Nephron progenitor cell (in vitro differentiated cells): Measurements from ENCODE around the gene ATP7A.
A peak's percentile ranks its signal among the peaks of the same experiment; 100 is the strongest.

Experiments
- DNase-seq: peaks from one replicate; pipeline ENCODE4 v3.0.0; 2021
- H3K27ac Mint-ChIP-seq: 2 replicates; pipeline ENCODE4 v1.8.0; 2021; ENCODE audit warnings: mild to moderate bottlenecking, moderate library complexity, mixed read lengths
- H3K27me3 Mint-ChIP-seq: 2 replicates; pipeline ENCODE4 v1.8.0; 2021; ENCODE audit warnings: mild to moderate bottlenecking, low read depth, mixed read lengths; ENCODE audit not compliant: poor library complexity
- H3K36me3 Mint-ChIP-seq: 2 replicates; pipeline ENCODE4 v1.8.0; 2021; ENCODE audit warnings: low read depth, mixed read lengths
- H3K4me1 Mint-ChIP-seq: 2 replicates; pipeline ENCODE4 v1.8.0; 2021; ENCODE audit warnings: mixed read lengths
- H3K4me3 Mint-ChIP-seq: 2 replicates; pipeline ENCODE4 v1.8.0; 2021; ENCODE audit warnings: mild to moderate bottlenecking, moderate library complexity, mixed read lengths
- H3K9me3 Mint-ChIP-seq: 2 replicates; pipeline ENCODE4 v1.8.0; 2021; ENCODE audit warnings: mild to moderate bottlenecking, moderate library complexity, mixed read lengths
- CTCF ChIP-seq: fragments of 200-600 bp; sonication (generic); IDR thresholded peaks from 2 replicates; pipeline ENCODE4 v1.5.0; 2021; ENCODE audit warnings: antibody characterized with exemption

Gene ATP7A

GRCh38 chrX:77961063-77961462, 50.6 kb downstream of the ATP7A start:
- H3K4me3 Mint-ChIP-seq: no peak overlapping the region
- no peaks in the 10 kb centered on the region for H3K27me3 Mint-ChIP-seq
- TF ChIP-seq CTCF: no peak
- H3K4me1 Mint-ChIP-seq: no peaks in the 10 kb centered on the region
- H3K27ac Mint-ChIP-seq: no peak overlapping the region
- peaks cover 56% of the 10 kb centered on the region for H3K9me3 Mint-ChIP-seq
- DNase-seq: no peak
- H3K36me3 Mint-ChIP-seq: peaks cover 7% of the 10 kb centered on the region

GRCh38 chrX:77962068-77962902, 51.8 kb downstream of the ATP7A start:
- peaks cover 53% of the 10 kb centered on the region for H3K9me3 Mint-ChIP-seq
- no peaks in the 10 kb centered on the region for H3K4me1 Mint-ChIP-seq
- H3K27ac Mint-ChIP-seq: no peak overlapping the region
- H3K27me3 Mint-ChIP-seq: no peaks in the 10 kb centered on the region
- H3K36me3 Mint-ChIP-seq: peaks cover 8% of the 10 kb centered on the region
- DNase-seq: no peak
- no peak for TF ChIP-seq CTCF
- H3K4me3 Mint-ChIP-seq: no peak overlapping the region

- Mint-ChIP-seq H3K9me3 (peaks cover 33% of the 10 kb centered on the region), H3K4me3 (no peak overlapping the region), H3K27ac (no peak overlapping the region), H3K4me1 (no peaks in the 10 kb centered on the region), H3K27me3 (peaks cover 3% of the 10 kb centered on the region), H3K36me3 (peaks cover 14% of the 10 kb centered on the region)
- TF ChIP-seq CTCF: no peak
- no peak for DNase-seq
These were observed 55.9 kb downstream of the ATP7A start for GRCh38 chrX:77966361-77966760.

- no peak overlapping the region for H3K4me3 Mint-ChIP-seq
- H3K27ac Mint-ChIP-seq: no peak overlapping the region
- H3K9me3 Mint-ChIP-seq: peaks cover 24% of the 10 kb centered on the region
- H3K4me1 Mint-ChIP-seq: no peaks in the 10 kb centered on the region
- H3K36me3 Mint-ChIP-seq: peaks cover 14% of the 10 kb centered on the region
- TF ChIP-seq CTCF: no peak
- H3K27me3 Mint-ChIP-seq: peaks cover 3% of the 10 kb centered on the region
- DNase-seq: no peak
These were observed 57.1 kb downstream of the ATP7A start for GRCh38 chrX:77967631-77968030.

GRCh38 chrX:77969538-77969937, 59.0 kb downstream of the ATP7A start, which contains the start of gene PGAM4:
Gene PGAM4 (minus strand): TSS chrX:77969638. CDS start chrX:77969638, 0 bp downstream.
- TF ChIP-seq CTCF: no peak
- H3K9me3 Mint-ChIP-seq: peaks cover 19% of the 10 kb centered on the region
- H3K36me3 Mint-ChIP-seq: peaks cover 14% of the 10 kb centered on the region
- H3K4me3 Mint-ChIP-seq: no peak within 1 kb of the TSS
- peaks cover 3% of the 10 kb centered on the region for H3K27me3 Mint-ChIP-seq
- no peaks in the 10 kb centered on the region for H3K4me1 Mint-ChIP-seq
- peak within 1 kb of the TSS; percentile 64 for H3K27ac Mint-ChIP-seq
- no peak for DNase-seq

GRCh38 chrX:77975755-77976154, 65.3 kb downstream of the ATP7A start:
- Mint-ChIP-seq H3K4me3 (no peak overlapping the region), H3K4me1 (no peaks in the 10 kb centered on the region), H3K27me3 (no peaks in the 10 kb centered on the region), H3K27ac (no peak overlapping the region), H3K9me3 (peaks cover 17% of the 10 kb centered on the region), H3K36me3 (peaks cover 3% of the 10 kb centered on the region)
- TF ChIP-seq CTCF: no peak
- no peak for DNase-seq
